Left ventricle myocardium inferior (tissue), 1 donor: ENCODE measurements around the gene EFEMP2. TPM values are rescaled to one million over a fixed set of nuclear protein-coding genes. Genes with fewer than 3 reads are reported as not detected.

ENCODE experiments used
- DNase-seq: peaks from one replicate; pipeline ENCODE4 v3.0.0-alpha.2; 2020
- H3K27ac ChIP-seq: fragments of 200-600 bp; replicated peaks from 2 replicates; pipeline ENCODE4 v1.8.0; 2021
- H3K27me3 ChIP-seq: fragments of 200-600 bp; 2 replicates; pipeline ENCODE4 v1.8.0; 2021; ENCODE audit warnings: low read depth
- H3K36me3 ChIP-seq: fragments of 200-600 bp; 2 replicates; pipeline ENCODE4 v1.8.0; 2021
- H3K4me1 ChIP-seq: fragments of 200-600 bp; 2 replicates; pipeline ENCODE4 v1.8.0; 2021
- H3K4me3 ChIP-seq: fragments of 200-600 bp; 2 replicates; pipeline ENCODE4 v1.8.0; 2021; ENCODE audit warnings: mild to moderate bottlenecking, moderate library complexity
- H3K9me3 ChIP-seq: fragments of 200-600 bp; replicated peaks from 2 replicates; pipeline ENCODE4 v1.8.0; 2021
- CTCF ChIP-seq: fragments of 200-600 bp; IDR thresholded peaks from 2 replicates; pipeline ENCODE4 v1.8.0; 2021; ENCODE audit warnings: antibody characterized with exemption, mild to moderate bottlenecking, borderline replicate concordance
- intact Hi-C: fragments of 100-400 bp; cut with micrococcal nuclease; formaldehyde crosslinking; loops from one replicate; pipeline ENCODE4 v1.11.0; 2022
- total RNA-seq: library from RNA; stranded (reverse); fragmentation: NEBNext Ultra II Directional; extraction: Animal tissue kit (Norgen Biotek cat#: 25700); gene quantifications from one replicate; pipeline ENCODE4 v1.2.1, GENCODE V29; 2021
- donor health status: DM: no; HTN: yes; CAD: no; lungs with severe emphysema.

The EFEMP2 gene
- total RNA-seq, 1 donor from 2014 or later, result 85.1 TPM

GRCh38 chr11:65821107-65821506 lies 51.5 kb downstream of the EFEMP2 start:
- no peak overlapping the region for H3K27ac ChIP-seq
- H3K9me3 ChIP-seq, result no peaks in the 10 kb centered on the region
- no peak for DNase-seq
- H3K36me3 ChIP-seq, result no peaks in the 10 kb centered on the region
- no peak for TF ChIP-seq CTCF
- H3K4me1 ChIP-seq, result peaks cover 12% of the 10 kb centered on the region
- intact Hi-C loops, result no loop called here
- H3K27me3 ChIP-seq, result no peaks in the 10 kb centered on the region
- no peak overlapping the region for H3K4me3 ChIP-seq

GRCh38 chr11:65817835-65818680 lies 54.5 kb downstream of the EFEMP2 start:
- H3K27ac ChIP-seq, result peak overlapping the region; percentile 77
- intact Hi-C loops, result loop anchor here (10.0 kb wide), 1 partner anchor 93 kb away; the partner anchor contains the start of gene RNASEH2C

GRCh38 chr11:65817312-65817834 lies 55.2 kb downstream of the EFEMP2 start:
- Histone ChIP-seq H3K27ac (peak overlapping the region; percentile 77), H3K4me3 (peak overlapping the region; percentile 84), H3K36me3 (no peaks in the 10 kb centered on the region), H3K27me3 (no peaks in the 10 kb centered on the region), H3K9me3 (no peaks in the 10 kb centered on the region), H3K4me1 (peaks cover 12% of the 10 kb centered on the region)
- intact Hi-C loops, result loop anchor here (10.0 kb wide), 1 partner anchor 93 kb away; the partner anchor contains the start of gene RNASEH2C
- TF ChIP-seq CTCF, result no peak
- no peak for DNase-seq

More at GRCh38 chr11:65817835-65818680, 54.5 kb downstream of the EFEMP2 start:
- DNase-seq, result peak; percentile 96
- Histone ChIP-seq H3K4me3 (peak overlapping the region; percentile 84), H3K9me3 (no peaks in the 10 kb centered on the region), H3K4me1 (peaks cover 12% of the 10 kb centered on the region), H3K36me3 (no peaks in the 10 kb centered on the region), H3K27me3 (no peaks in the 10 kb centered on the region)
- peak; percentile 100 for TF ChIP-seq CTCF

- no peak for TF ChIP-seq CTCF
- no peaks in the 10 kb centered on the region for H3K36me3 ChIP-seq
- intact Hi-C loops, result loop anchor here (10.0 kb wide), 1 partner anchor 92 kb away; the partner anchor contains the start of gene RNASEH2C
- H3K27me3 ChIP-seq, result no peaks in the 10 kb centered on the region
- H3K27ac ChIP-seq, result no peak overlapping the region
- no peak overlapping the region for H3K4me3 ChIP-seq
- no peak for DNase-seq
- peaks cover 12% of the 10 kb centered on the region for H3K4me1 ChIP-seq
- H3K9me3 ChIP-seq, result no peaks in the 10 kb centered on the region
Observed at GRCh38 chr11:65816696-65817095, 55.9 kb downstream of the EFEMP2 start.

Other genes with a start within 250 kb of the EFEMP2 start
- 21.0 TPM for gene SIPA1, start 234.7 kb downstream of the EFEMP2 start, total RNA-seq
- gene RELA, start 209.9 kb downstream of the EFEMP2 start, total RNA-seq, result 33.8 TPM
- gene KAT5, start 160.5 kb downstream of the EFEMP2 start, total RNA-seq, result 47.0 TPM
- 39.7 TPM for gene RNASEH2C, start 152.0 kb downstream of the EFEMP2 start, total RNA-seq
- 5.4 TPM for gene AP5B1, start 91.8 kb downstream of the EFEMP2 start, total RNA-seq
- not detected for gene OVOL1, start 85.7 kb downstream of the EFEMP2 start, total RNA-seq
- gene SNX32, start 38.8 kb downstream of the EFEMP2 start, total RNA-seq, result not detected
- gene CFL1, start 14.6 kb downstream of the EFEMP2 start, total RNA-seq, result 299 TPM
- 31.5 TPM for gene MUS81, start 12.4 kb downstream of the EFEMP2 start, total RNA-seq
- gene CTSW, start 7.0 kb upstream of the EFEMP2 start, total RNA-seq, result 0.49 TPM
- gene FIBP, start 15.7 kb upstream of the EFEMP2 start, total RNA-seq, result 42.2 TPM
- 32.7 TPM for gene CCDC85B, start 17.9 kb upstream of the EFEMP2 start, total RNA-seq
- 0.47 TPM for gene FOSL1, start 27.6 kb upstream of the EFEMP2 start, total RNA-seq
- gene C11orf68, start 46.3 kb upstream of the EFEMP2 start, total RNA-seq, result 37.3 TPM
- 94.7 TPM for gene DRAP1, start 46.6 kb upstream of the EFEMP2 start, total RNA-seq
- gene TSGA10IP, start 72.7 kb upstream of the EFEMP2 start, total RNA-seq, result not detected
- gene SART1, start 88.9 kb upstream of the EFEMP2 start, total RNA-seq, result 30.7 TPM
- gene EIF1AD, start 129.4 kb upstream of the EFEMP2 start, total RNA-seq, result 19.7 TPM
- gene BANF1, start 129.7 kb upstream of the EFEMP2 start, total RNA-seq, result 215 TPM
- not detected for gene CST6, start 139.2 kb upstream of the EFEMP2 start, total RNA-seq
- gene CATSPER1, start 153.7 kb upstream of the EFEMP2 start, total RNA-seq, result not detected
- 1.3 TPM for gene GAL3ST3, start 176.4 kb upstream of the EFEMP2 start, total RNA-seq
- gene SF3B2, start 179.6 kb upstream of the EFEMP2 start, total RNA-seq, result 75.5 TPM
- gene PACS1, start 197.5 kb upstream of the EFEMP2 start, total RNA-seq, result 54.9 TPM